ENCODE measurements around the gene CASKIN2. TPM values are rescaled to one million over a fixed set of nuclear protein-coding genes. Genes with fewer than 3 reads are reported as not detected.

The CASKIN2 gene
- total RNA-seq, 6 donors from 2014 or later = 24.1 to 113 (median 48.5) TPM

DNA sequence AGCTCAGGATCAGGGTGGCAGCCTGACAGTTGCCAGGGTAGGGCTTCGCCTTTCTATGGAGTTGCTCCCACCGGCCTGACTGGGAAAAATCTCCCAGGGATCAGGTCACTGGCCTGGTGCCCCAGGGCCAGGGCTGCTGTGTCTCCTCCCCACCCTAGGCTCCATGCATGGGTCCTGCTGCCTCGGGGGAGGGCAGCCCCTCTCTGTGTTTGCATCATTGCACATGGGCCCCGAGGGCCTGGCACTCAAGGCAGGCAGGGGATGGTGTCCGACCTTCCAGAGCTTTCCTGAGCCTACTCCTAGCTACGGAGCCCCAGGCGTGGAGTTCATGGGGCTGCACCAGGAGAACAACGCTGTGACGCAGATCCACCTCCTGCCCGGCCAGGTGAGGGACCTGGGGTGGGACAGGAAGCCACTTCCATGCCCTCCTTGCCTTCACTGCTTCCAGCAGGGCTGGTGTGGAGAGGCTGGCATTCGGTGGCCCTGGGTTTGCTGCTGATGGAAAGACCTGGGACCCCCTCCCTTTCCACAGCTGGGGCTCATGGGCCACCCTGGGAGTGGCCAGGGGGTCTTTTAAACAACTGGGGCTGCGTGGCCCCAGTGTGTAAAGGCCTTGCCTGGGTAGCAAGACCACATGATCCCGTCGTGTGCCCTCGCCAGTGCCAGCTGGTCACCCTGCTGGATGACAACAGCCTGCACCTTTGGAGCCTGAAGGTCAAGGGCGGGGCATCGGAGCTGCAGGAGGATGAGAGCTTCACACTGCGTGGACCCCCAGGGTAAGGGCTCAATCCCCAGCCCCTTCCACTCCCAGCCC, 42.7 kb upstream of the CASKIN2 start:
- Histone ChIP-seq H3K27ac (peak overlapping the region in 3 of 4 donors; percentile 42 to 63 (median 49)), H3K9me3 (no peaks in the 10 kb centered on the region), H3K27me3 (no peaks in the 10 kb centered on the region), H3K4me3 (no peak overlapping the region), H3K4me1 (peaks cover 0 to 21% (median 17%) of the 10 kb centered on the region in 4 donors), H3K36me3 (peaks cover 0 to 20% (median 12%) of the 10 kb centered on the region in 4 donors)
- TF ChIP-seq POLR2AphosphoS5 (IDR thresholded peaks at IDR 0.05) = no peak
- TF ChIP-seq POLR2A (IDR thresholded peaks at IDR 0.05) = no peak
- TF ChIP-seq EP300 (IDR thresholded peaks at IDR 0.05) = no peak
- no peak for TF ChIP-seq CTCF (IDR thresholded peaks at IDR 0.05)
- peak in 1 of 2 donors; percentile 6 for ATAC-seq (ENCODE audit: low FRiP score in 2 of 2)
- 87 to 93% methylated on average over 6 to 17 of the region's 18 CpGs for WGBS, 2 donors
- DNase-seq = no peak

DNA sequence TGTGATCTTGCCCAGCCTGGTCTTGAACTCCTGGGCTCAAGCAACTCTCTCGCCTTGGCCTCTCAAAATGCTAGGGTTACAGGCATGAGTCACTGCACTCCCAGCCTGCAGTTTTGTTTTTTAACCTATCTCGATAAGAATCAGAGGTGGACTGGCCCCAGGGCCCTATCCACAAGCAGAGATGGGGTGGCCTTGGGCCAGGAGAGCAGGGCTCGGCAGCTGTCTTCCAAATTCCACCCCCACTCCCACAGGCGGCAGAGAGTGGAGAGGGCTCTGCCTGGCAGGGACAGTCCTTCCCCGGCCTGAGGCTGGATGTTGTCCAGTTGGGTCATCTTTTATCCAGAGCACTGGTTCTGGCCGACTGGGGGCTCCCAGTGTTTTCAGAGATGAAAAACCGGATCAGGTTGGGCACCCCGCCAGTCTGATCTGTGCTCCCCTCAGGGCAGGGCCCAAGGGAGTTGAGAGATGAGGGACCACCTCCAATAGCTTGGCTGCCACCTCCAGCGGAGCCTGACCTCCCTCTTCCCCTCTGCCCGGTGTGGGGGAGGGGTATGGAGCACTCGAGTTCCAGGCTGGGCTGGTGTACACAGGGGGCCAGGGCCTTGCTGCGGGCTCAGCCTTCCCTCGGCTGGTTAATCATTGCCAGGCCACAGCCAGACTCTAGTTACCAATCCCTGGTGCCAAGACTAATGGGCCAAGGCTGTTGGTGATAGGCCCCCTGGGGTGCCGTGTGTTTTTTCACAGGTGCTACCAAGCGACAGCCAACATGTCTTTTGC, 41.9 kb upstream of the CASKIN2 start:
- whole genome bisulfite sequencing, 2 donors = 51 to 53% methylated on average over 5 to 13 of the region's 15 CpGs
- Histone ChIP-seq H3K27ac (peak overlapping the region; percentile 24 to 63 (median 46)), H3K4me3 (no peak overlapping the region), H3K9me3 (no peaks in the 10 kb centered on the region), H3K27me3 (no peaks in the 10 kb centered on the region), H3K36me3 (peaks cover 0 to 14% (median 6%) of the 10 kb centered on the region in 4 donors), H3K4me1 (peaks cover 0 to 25% (median 21%) of the 10 kb centered on the region in 4 donors)
- TF ChIP-seq CTCF (IDR thresholded peaks at IDR 0.05) (no peak), POLR2A (IDR thresholded peaks at IDR 0.05) (peak in 1 of 4 donors; percentile 25), POLR2AphosphoS5 (IDR thresholded peaks at IDR 0.05) (no peak)
- ATAC-seq (ENCODE audit: low FRiP score in 2 of 2) (peak; percentile 18 to 84), DNase-seq (peak in 1 of 2 donors; percentile 83)

GRCh38 chr17:75555679-75556153, 40.4 kb upstream of the CASKIN2 start:
- DNase-seq (no peak), ATAC-seq (ENCODE audit: low FRiP score in 2 of 2) (no peak)
- peaks cover 0 to 14% (median 6%) of the 10 kb centered on the region in 4 donors for H3K36me3 ChIP-seq
- no peaks in the 10 kb centered on the region for H3K9me3 ChIP-seq
- WGBS, 2 donors = 81 to 94% methylated on average over 7 to 21 of the region's 21 CpGs
- H3K27me3 ChIP-seq = no peaks in the 10 kb centered on the region
- no peak overlapping the region for H3K4me3 ChIP-seq
- TF ChIP-seq POLR2AphosphoS5 (IDR thresholded peaks at IDR 0.05) = no peak
- no peak for TF ChIP-seq CTCF (IDR thresholded peaks at IDR 0.05)
- TF ChIP-seq POLR2A (IDR thresholded peaks at IDR 0.05) = no peak
- no peak for TF ChIP-seq EP300 (IDR thresholded peaks at IDR 0.05)
- H3K27ac ChIP-seq = no peak overlapping the region
- H3K4me1 ChIP-seq = peaks cover 0 to 25% (median 23%) of the 10 kb centered on the region in 4 donors

DNA sequence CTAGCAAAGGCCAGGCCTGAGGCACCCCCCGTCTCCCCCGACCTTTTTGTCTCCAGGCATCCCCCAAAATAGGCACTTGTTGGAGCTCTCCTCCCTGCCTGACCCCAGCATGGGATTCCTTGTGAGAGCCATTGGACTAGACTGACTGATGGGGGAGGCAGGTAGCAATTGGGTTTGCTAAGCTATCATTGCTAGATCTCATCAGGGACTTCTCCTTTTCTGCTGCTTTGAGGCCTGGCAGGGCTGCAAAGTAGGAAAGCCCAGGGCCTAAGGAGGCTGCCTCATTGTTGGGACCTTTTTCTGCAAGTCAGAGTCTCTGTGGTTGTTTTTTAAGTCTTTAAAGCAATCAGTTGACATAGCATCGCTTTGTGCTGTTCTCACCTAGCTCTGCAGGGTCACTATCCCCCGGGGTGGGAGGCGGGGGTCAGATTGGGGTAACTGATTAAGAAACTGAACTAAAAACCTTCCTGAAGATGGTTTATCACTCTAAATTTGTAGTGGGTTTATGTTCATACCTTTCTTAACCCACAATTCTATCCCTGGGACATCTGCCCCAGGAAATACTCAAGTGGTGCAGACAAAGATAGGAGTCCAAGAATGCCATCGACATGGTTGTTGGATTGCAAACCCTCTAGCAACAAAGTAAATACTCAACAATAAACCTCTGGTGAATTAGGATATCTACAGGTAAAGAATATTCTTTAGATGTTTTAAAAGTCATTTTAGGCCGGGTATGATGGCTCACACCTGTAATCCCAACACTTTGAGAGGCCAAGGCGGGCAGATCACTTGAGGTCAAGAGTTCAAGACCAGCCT, 38.2 kb upstream of the CASKIN2 start:
- WGBS, 2 donors = 71 to 77% methylated on average over 8 of the region's 8 CpGs
- no peaks in the 10 kb centered on the region for H3K9me3 ChIP-seq
- no peak for TF ChIP-seq POLR2AphosphoS5 (IDR thresholded peaks at IDR 0.05)
- no peak for TF ChIP-seq CTCF (IDR thresholded peaks at IDR 0.05)
- TF ChIP-seq EP300 (IDR thresholded peaks at IDR 0.05) = no peak
- no peak for TF ChIP-seq POLR2A (IDR thresholded peaks at IDR 0.05)
- no peak for DNase-seq
- ATAC-seq (ENCODE audit: low FRiP score in 2 of 2) = no peak
- H3K4me1 ChIP-seq = peaks cover 0 to 33% (median 31%) of the 10 kb centered on the region in 4 donors
- no peak overlapping the region for H3K4me3 ChIP-seq
- peaks cover 0 to 6% (median 0%) of the 10 kb centered on the region in 4 donors for H3K36me3 ChIP-seq
- peak overlapping the region in 2 of 4 donors; percentile 47 to 50 for H3K27ac ChIP-seq
- no peaks in the 10 kb centered on the region for H3K27me3 ChIP-seq

Measured in upper lobe of left lung (tissue), 6 donors.